ENCODE measurements around the gene RPS3. TPM values are rescaled to one million over a fixed set of nuclear protein-coding genes. Genes with fewer than 3 reads are reported as not detected.

Gene RPS3
- total RNA-seq, 5 donors from 2014 or later (not counting 1 experiment from before 2014, with no cell fraction given), result 4,604 to 5,380 (median 4,830) TPM

GRCh38 chr11:75425422-75425821, 26.1 kb downstream of the RPS3 start:
- DNase-seq (no peak), ATAC-seq (replicated peaks in 1 of 4) (no peak)
- no peak overlapping the region for H3K4me3 Mint-ChIP-seq
- WGBS (ENCODE audit: insufficient coverage), result 96% methylated on average over 26 of the region's 29 CpGs
- H3K27ac Mint-ChIP-seq, result no peak overlapping the region
- Histone ChIP-seq H3K36me3 (ENCODE audit: control insufficient read depth in 2 of 2, extremely low read depth in 1 of 2, insufficient read depth in 1 of 2, low read length in 1 of 2) (peaks cover 4 to 7% of the 10 kb centered on the region in 2 donors), H3K4me3 (ENCODE audit: control insufficient read depth in 1 of 2, extremely low read depth in 1 of 2, low read length in 1 of 2) (no peak overlapping the region), H3K27me3 (replicated peaks in 1 of 2; ENCODE audit: control insufficient read depth in 2 of 2, extremely low read depth in 1 of 2, insufficient read depth in 2 of 2, low read length in 1 of 2) (peaks cover 5 to 16% of the 10 kb centered on the region in 2 experiments), H3K9me3 (no peaks in the 10 kb centered on the region), H3K27ac (ENCODE audit: low read length) (no peak overlapping the region), H3K4me1 (ENCODE audit: control insufficient read depth in 1 of 2, extremely low read depth in 1 of 2, insufficient read depth in 2 of 2, low read length in 2 of 2) (peaks cover 0 to 18% of the 10 kb centered on the region in 2 experiments)
- H3K36me3 Mint-ChIP-seq, result peaks cover 2% of the 10 kb centered on the region
- POLR2A ChIA-PET, result no interaction called here
- H3K4me1 Mint-ChIP-seq, result peaks cover 9 to 21% (median 13%) of the 10 kb centered on the region in 3 donors
- CTCF ChIA-PET, result interaction anchor here in 1 of 2 donors (0.6 to 0.7 kb wide), 2 partner anchors 9 to 173 kb away, joined by 4 to 5 read pairs; no protein-coding TSS in a partner anchor
- H3K9me3 Mint-ChIP-seq, result no peaks in the 10 kb centered on the region
- peaks cover 11% of the 10 kb centered on the region in 2 donors for H3K27me3 Mint-ChIP-seq

- Histone ChIP-seq H3K4me3 (ENCODE audit: control insufficient read depth in 1 of 2, extremely low read depth in 1 of 2, low read length in 1 of 2) (no peak overlapping the region), H3K27ac (ENCODE audit: low read length) (no peak overlapping the region), H3K9me3 (no peaks in the 10 kb centered on the region), H3K36me3 (ENCODE audit: control insufficient read depth in 2 of 2, extremely low read depth in 1 of 2, insufficient read depth in 1 of 2, low read length in 1 of 2) (peaks cover 4 to 7% of the 10 kb centered on the region in 2 donors), H3K27me3 (replicated peaks in 1 of 2; ENCODE audit: control insufficient read depth in 2 of 2, extremely low read depth in 1 of 2, insufficient read depth in 2 of 2, low read length in 1 of 2) (peaks cover 5 to 29% of the 10 kb centered on the region in 2 experiments), H3K4me1 (ENCODE audit: control insufficient read depth in 1 of 2, extremely low read depth in 1 of 2, insufficient read depth in 2 of 2, low read length in 2 of 2) (peaks cover 0 to 30% of the 10 kb centered on the region in 2 experiments)
- no peak for ATAC-seq (replicated peaks in 1 of 4)
- POLR2A ChIA-PET, result no interaction called here
- Mint-ChIP-seq H3K9me3 (no peaks in the 10 kb centered on the region), H3K27ac (no peak overlapping the region), H3K27me3 (peaks cover 23 to 24% of the 10 kb centered on the region in 2 donors), H3K4me3 (no peak overlapping the region), H3K36me3 (peaks cover 2% of the 10 kb centered on the region), H3K4me1 (peaks cover 18 to 30% (median 22%) of the 10 kb centered on the region in 3 donors)
- no peak for DNase-seq
- CTCF ChIA-PET, result interaction anchor here in 1 of 2 donors (0.5 kb wide), 1 partner anchor 33 kb away, joined by 9 read pairs; no protein-coding TSS in a partner anchor
- WGBS (ENCODE audit: insufficient coverage), result 85% methylated on average over 4 of the region's 5 CpGs
These were observed 27.4 kb downstream of the RPS3 start for GRCh38 chr11:75426720-75427086.

GRCh38 chr11:75427181-75427580, 27.9 kb downstream of the RPS3 start:
- no peaks in the 10 kb centered on the region for H3K9me3 Mint-ChIP-seq
- ChIA-PET POLR2A (no interaction called here), CTCF (no interaction called here)
- H3K4me3 Mint-ChIP-seq, result no peak overlapping the region
- H3K27ac Mint-ChIP-seq, result no peak overlapping the region
- H3K27me3 ChIP-seq (replicated peaks in 1 of 2; ENCODE audit: control insufficient read depth in 2 of 2, extremely low read depth in 1 of 2, insufficient read depth in 2 of 2, low read length in 1 of 2), result peaks cover 5 to 34% of the 10 kb centered on the region in 2 experiments
- ATAC-seq (replicated peaks in 1 of 4) (no peak), DNase-seq (no peak)
- peaks cover 27 to 29% of the 10 kb centered on the region in 2 donors for H3K27me3 Mint-ChIP-seq
- H3K36me3 ChIP-seq (ENCODE audit: control insufficient read depth in 2 of 2, extremely low read depth in 1 of 2, insufficient read depth in 1 of 2, low read length in 1 of 2), result peaks cover 4 to 7% of the 10 kb centered on the region in 2 donors
- H3K4me1 ChIP-seq (ENCODE audit: control insufficient read depth in 1 of 2, extremely low read depth in 1 of 2, insufficient read depth in 2 of 2, low read length in 2 of 2), result peaks cover 0 to 30% of the 10 kb centered on the region in 2 experiments
- no peak overlapping the region for H3K27ac ChIP-seq (ENCODE audit: low read length)
- no peaks in the 10 kb centered on the region for H3K36me3 Mint-ChIP-seq
- no peak overlapping the region for H3K4me3 ChIP-seq (ENCODE audit: control insufficient read depth in 1 of 2, extremely low read depth in 1 of 2, low read length in 1 of 2)
- peaks cover 18 to 30% (median 22%) of the 10 kb centered on the region in 3 donors for H3K4me1 Mint-ChIP-seq
- no peaks in the 10 kb centered on the region for H3K9me3 ChIP-seq

GRCh38 chr11:75428281-75428724, 29.0 kb downstream of the RPS3 start:
- Histone ChIP-seq H3K27ac (ENCODE audit: low read length) (no peak overlapping the region), H3K27me3 (replicated peaks in 1 of 2; ENCODE audit: control insufficient read depth in 2 of 2, extremely low read depth in 1 of 2, insufficient read depth in 2 of 2, low read length in 1 of 2) (peaks cover 5 to 45% of the 10 kb centered on the region in 2 experiments), H3K9me3 (no peaks in the 10 kb centered on the region), H3K4me3 (ENCODE audit: control insufficient read depth in 1 of 2, extremely low read depth in 1 of 2, low read length in 1 of 2) (peak overlapping the region in 1 of 2 donors; percentile 32), H3K4me1 (ENCODE audit: control insufficient read depth in 1 of 2, extremely low read depth in 1 of 2, insufficient read depth in 2 of 2, low read length in 2 of 2) (peaks cover 0 to 30% of the 10 kb centered on the region in 2 experiments), H3K36me3 (ENCODE audit: control insufficient read depth in 2 of 2, extremely low read depth in 1 of 2, insufficient read depth in 1 of 2, low read length in 1 of 2) (peaks cover 0 to under 1% of the 10 kb centered on the region in 2 donors)
- Mint-ChIP-seq H3K36me3 (no peaks in the 10 kb centered on the region), H3K27me3 (peaks cover 36 to 38% of the 10 kb centered on the region in 2 donors), H3K4me3 (peak overlapping the region; percentile 59 to 79 (median 67)), H3K9me3 (no peaks in the 10 kb centered on the region), H3K27ac (no peak overlapping the region), H3K4me1 (peaks cover 18 to 30% (median 24%) of the 10 kb centered on the region in 3 donors)
- ChIA-PET CTCF (no interaction called here), POLR2A (no interaction called here)
- ATAC-seq (replicated peaks in 1 of 4) (peak; percentile 25 to 73 (median 63)), DNase-seq (peak in 33 of 35 experiments; percentile 24 to 84 (median 67))
- 24% methylated on average over 26 of the region's 32 CpGs for WGBS (ENCODE audit: insufficient coverage)

- H3K27ac ChIP-seq (ENCODE audit: low read length), result no peak overlapping the region
These were observed 29.8 kb downstream of the RPS3 start for GRCh38 chr11:75428989-75429640.

GRCh38 chr11:75429641-75429901, 30.3 kb downstream of the RPS3 start:
- 27% methylated on average over 25 of the region's 25 CpGs for WGBS (ENCODE audit: insufficient coverage)
- CTCF ChIA-PET, result interaction anchor here in 1 of 2 donors (1.1 kb wide), 1 partner anchor 96 kb away, joined by 3 read pairs; the partner anchor contains the start of gene GDPD5
- H3K4me3 ChIP-seq (ENCODE audit: control insufficient read depth in 1 of 2, extremely low read depth in 1 of 2, low read length in 1 of 2), result peak overlapping the region in 1 of 2 donors; percentile 12

More at GRCh38 chr11:75428989-75429640, 29.8 kb downstream of the RPS3 start:
- H3K27me3 ChIP-seq (replicated peaks in 1 of 2; ENCODE audit: control insufficient read depth in 2 of 2, extremely low read depth in 1 of 2, insufficient read depth in 2 of 2, low read length in 1 of 2), result peaks cover 5 to 53% of the 10 kb centered on the region in 2 experiments
- H3K9me3 ChIP-seq, result no peaks in the 10 kb centered on the region
- Mint-ChIP-seq H3K9me3 (no peaks in the 10 kb centered on the region), H3K36me3 (no peaks in the 10 kb centered on the region), H3K4me1 (peaks cover 18 to 30% (median 24%) of the 10 kb centered on the region in 3 donors), H3K4me3 (peak overlapping the region; percentile 67 to 79 (median 78)), H3K27me3 (peaks cover 39 to 43% of the 10 kb centered on the region in 2 donors), H3K27ac (peak overlapping the region; percentile 34 to 72)
- POLR2A ChIA-PET, result no interaction called here
- no peak for ATAC-seq (replicated peaks in 1 of 4)
- peak overlapping the region in 1 of 2 donors; percentile 12 for H3K4me3 ChIP-seq (ENCODE audit: control insufficient read depth in 1 of 2, extremely low read depth in 1 of 2, low read length in 1 of 2)
- CTCF ChIA-PET, result interaction anchor here in 1 of 2 donors (1.1 kb wide), 1 partner anchor 96 kb away, joined by 3 read pairs; the partner anchor contains the start of gene GDPD5
- no peaks in the 10 kb centered on the region for H3K36me3 ChIP-seq (ENCODE audit: control insufficient read depth in 2 of 2, extremely low read depth in 1 of 2, insufficient read depth in 1 of 2, low read length in 1 of 2)
- H3K4me1 ChIP-seq (ENCODE audit: control insufficient read depth in 1 of 2, extremely low read depth in 1 of 2, insufficient read depth in 2 of 2, low read length in 2 of 2), result peaks cover 0 to 30% of the 10 kb centered on the region in 2 experiments
- no peak for DNase-seq
- WGBS (ENCODE audit: insufficient coverage), result 81% methylated on average over 12 of the region's 16 CpGs

More at GRCh38 chr11:75429641-75429901, 30.3 kb downstream of the RPS3 start:
- POLR2A ChIA-PET, result no interaction called here
- Histone ChIP-seq H3K36me3 (ENCODE audit: control insufficient read depth in 2 of 2, extremely low read depth in 1 of 2, insufficient read depth in 1 of 2, low read length in 1 of 2) (no peaks in the 10 kb centered on the region), H3K4me1 (ENCODE audit: control insufficient read depth in 1 of 2, extremely low read depth in 1 of 2, insufficient read depth in 2 of 2, low read length in 2 of 2) (peaks cover 0 to 30% of the 10 kb centered on the region in 2 experiments), H3K9me3 (no peaks in the 10 kb centered on the region), H3K27me3 (replicated peaks in 1 of 2; ENCODE audit: control insufficient read depth in 2 of 2, extremely low read depth in 1 of 2, insufficient read depth in 2 of 2, low read length in 1 of 2) (peaks cover 5 to 57% of the 10 kb centered on the region in 2 experiments), H3K27ac (ENCODE audit: low read length) (no peak overlapping the region)
- Mint-ChIP-seq H3K36me3 (no peaks in the 10 kb centered on the region), H3K27ac (peak overlapping the region in 1 of 2 donors; percentile 72), H3K27me3 (peaks cover 43 to 46% of the 10 kb centered on the region in 2 donors), H3K4me3 (peak overlapping the region; percentile 67 to 79 (median 78)), H3K4me1 (peaks cover 18 to 30% (median 24%) of the 10 kb centered on the region in 3 donors), H3K9me3 (no peaks in the 10 kb centered on the region)
- no peak for DNase-seq
- ATAC-seq (replicated peaks in 1 of 4), result no peak

Data from T-cell (primary cell).